K562 (cell line): Measurements from ENCODE around the gene CUL9. TPM values are rescaled to one million over a fixed set of nuclear protein-coding genes. Genes with fewer than 3 reads are reported as not detected.

Source experiments
- CREB1 ChIP-seq, 2 experiments: sonication (generic) in 1 of 2; formaldehyde crosslinking in 1 of 2; IDR thresholded peaks; 2 replicates each; pipeline versions ENCODE4 v1.6.1 to v1.8.0; 2012 to 2022; ENCODE audit warnings: inconsistent platforms in 1 of 2, mild to moderate bottlenecking in 1 of 2, missing genetic modification reagents in 1 of 2, moderate library complexity in 1 of 2
- HDGF ChIP-seq: fragments of 450-650 bp; IDR thresholded peaks from 2 replicates; pipeline ENCODE4 v1.6.1; 2016
- KAT2B ChIP-seq: IDR thresholded peaks from one replicate; pipeline ENCODE4 v1.6.1; 2012; ENCODE audit warnings: low read depth, mild to moderate bottlenecking, control low read depth, inconsistent platforms, low read length, moderate library complexity
- NUFIP1 ChIP-seq: fragments of 450-650 bp; IDR thresholded peaks from 2 replicates; pipeline ENCODE4 v1.6.1; 2018; ENCODE audit not compliant: partially characterized antibody
- RBM14 ChIP-seq: fragments of 200-400 bp; formaldehyde crosslinking; IDR thresholded peaks from 2 replicates; pipeline ENCODE4 v1.6.1; 2018; ENCODE audit warnings: low read depth, mild to moderate bottlenecking, low read length, moderate library complexity, borderline replicate concordance; ENCODE audit not compliant: insufficient read depth
- RFX5 ChIP-seq: IDR thresholded peaks from 2 replicates; pipeline ENCODE4 v1.6.1; 2011; ENCODE audit warnings: low read depth, mild to moderate bottlenecking, improper control_type of control experiment, low read length
- SMAD4 ChIP-seq: fragments of 250-450 bp; sonication (Bioruptor Pico); conservative IDR thresholded peaks from 2 replicates; pipeline ENCODE4 v1.8.0; 2021; ENCODE audit warnings: inconsistent platforms, mild to moderate bottlenecking, moderate library complexity
- SPI1 ChIP-seq: IDR thresholded peaks from 2 replicates; pipeline ENCODE4 v1.6.1; 2011; ENCODE audit warnings: low read depth, low read length, control low read depth, borderline replicate concordance
- TAF1 ChIP-seq: IDR thresholded peaks from 2 replicates; pipeline ENCODE4 v1.6.1; 2011; ENCODE audit warnings: mild to moderate bottlenecking, low read length, moderate library complexity; ENCODE audit not compliant: insufficient read depth, control insufficient read depth, severe bottlenecking; ENCODE audit errors: extremely low read depth
- ZC3H8 ChIP-seq: fragments of 450-650 bp; IDR thresholded peaks from 2 replicates; pipeline ENCODE4 v1.6.1; 2017
- ZFPM2 ChIP-seq: fragments of 250-450 bp; sonication (Bioruptor Pico); IDR thresholded peaks from 2 replicates; pipeline ENCODE4 v1.5.1; 2022; ENCODE audit warnings: mild to moderate bottlenecking
- polyA plus RNA-seq, 8 experiments: library from polyadenylated mRNA; depleted of rRNA in 4 of 8; stranded (reverse) in 5 of 8; unstranded in 3 of 8; fragments of >200 nt; fragmentation: Nextera tagmentation in 2 of 8; fragmentation: Illumina TruSeq in 1 of 8; extraction: Ambion mirVana in 2 of 8; extraction: Trizol in 1 of 8; gene quantifications; 2 replicates each; pipeline versions ENCODE4 v1.2.1 to v1.2.3, GENCODE V29; 2011 to 2014; ENCODE audit warnings: inconsistent platforms in 1 of 8, missing spikeins in 1 of 8
- total RNA-seq, 7 experiments: library from RNA; depleted of rRNA in 6 of 7; stranded (reverse); fragments of >200 nt in 6 of 7; fragmentation: Illumina TruSeq in 2 of 7; extraction: Trizol in 2 of 7; gene quantifications; 2 replicates each; pipeline versions ENCODE4 v1.2.1 to v1.2.3, GENCODE V29; 2011 to 2021; ENCODE audit warnings: low replicate concordance in 1 of 7
- TF ChIP-seq, protein P1 (sequence below): sonication (generic); formaldehyde crosslinking; IDR thresholded peaks from 2 replicates; pipeline ENCODE4 v1.8.0; 2022; ENCODE audit warnings: mild to moderate bottlenecking, missing genetic modification reagents
- TF ChIP-seq, protein P2 (sequence below), 2 experiments: fragments of 450-650 bp in 1 of 2; IDR thresholded peaks; 2 replicates each; pipeline ENCODE4 v1.6.1; 2011 to 2017; ENCODE audit warnings: low read depth in 2 of 2, antibody characterized with exemption in 1 of 2, borderline replicate concordance in 1 of 2, low read length in 1 of 2, mild to moderate bottlenecking in 1 of 2, mixed read lengths in 1 of 2; ENCODE audit not compliant: control insufficient read depth in 1 of 2
- TF ChIP-seq, protein P3 (sequence below): fragments of 450-650 bp; formaldehyde crosslinking; IDR thresholded peaks from 2 replicates; pipeline ENCODE4 v1.4.0; 2022; ENCODE audit warnings: mild to moderate bottlenecking, moderate library complexity
- TF ChIP-seq, protein P4 (sequence below): fragments of 250-450 bp; sonication (Bioruptor Pico); IDR thresholded peaks from 2 replicates; pipeline ENCODE4 v1.4.0; 2020; ENCODE audit warnings: mild to moderate bottlenecking, moderate library complexity

The CUL9 gene
- total and polyA plus RNA-seq, 9 of the 15 experiments (the other 6 are each of a cell fraction or from before 2014, with no cell fraction given) = 0.50 to 20.7 (median 6.6) TPM

DNA sequence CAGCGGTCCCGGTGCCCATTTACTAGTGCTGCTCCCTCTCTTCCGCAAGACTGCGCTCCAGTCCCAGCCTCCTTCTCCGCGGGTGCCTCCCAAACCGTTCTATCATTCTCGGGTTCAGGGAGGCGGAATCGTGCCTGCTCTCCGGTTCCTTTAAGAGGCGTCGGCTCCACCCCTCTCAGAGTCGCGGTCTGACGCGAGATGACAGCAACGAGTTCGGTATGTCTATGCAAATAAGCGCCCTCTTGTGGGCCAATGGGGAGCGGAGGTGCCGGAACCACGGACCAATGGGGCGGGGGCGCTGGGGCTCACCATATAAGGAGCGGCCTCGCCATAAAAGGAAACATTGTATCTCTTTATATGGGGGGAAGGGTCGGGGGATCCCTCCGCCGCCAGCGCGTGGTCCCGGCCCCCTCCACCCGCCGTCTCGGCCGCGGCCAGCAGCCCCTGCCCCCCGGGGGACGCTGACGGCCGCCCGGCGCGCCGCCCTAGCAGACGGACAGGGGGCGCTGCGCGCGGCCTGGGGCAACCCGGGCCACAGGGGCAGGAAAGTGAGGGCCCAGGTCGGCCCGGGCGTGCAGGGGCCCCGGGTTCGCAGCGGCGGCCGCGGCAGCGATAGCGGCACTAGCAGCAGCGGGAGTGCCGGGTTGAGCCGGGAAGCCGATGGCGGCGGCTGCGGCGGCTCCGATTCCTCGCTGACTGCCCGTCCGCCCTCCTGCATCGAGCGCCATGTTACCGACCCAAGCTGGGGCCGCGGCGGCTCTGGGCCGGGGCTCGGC is 10.9 kb upstream of the CUL9 start, which contains the start of gene SRF (continued):
- TF ChIP-seq RBM14 (no peak), ZC3H8 (no peak), KAT2B (no peak), HDGF (no peak), SPI1 (no peak), TAF1 (peak; percentile 56), RFX5 (no peak), NUFIP1 (no peak), SMAD4 (CRISPR knock-in tag) (peak; percentile 98), CREB1 (IDR thresholded peaks at IDR 0.05) (peak; percentile 85), CREB1 (CRISPR knock-in tag; IDR thresholded peaks at IDR 0.05) (peak; percentile 82), ZFPM2 (CRISPR knock-in tag) (peak; percentile 72; the same call in 1 of the 2 replicates)
- TF ChIP-seq, protein P1, sequence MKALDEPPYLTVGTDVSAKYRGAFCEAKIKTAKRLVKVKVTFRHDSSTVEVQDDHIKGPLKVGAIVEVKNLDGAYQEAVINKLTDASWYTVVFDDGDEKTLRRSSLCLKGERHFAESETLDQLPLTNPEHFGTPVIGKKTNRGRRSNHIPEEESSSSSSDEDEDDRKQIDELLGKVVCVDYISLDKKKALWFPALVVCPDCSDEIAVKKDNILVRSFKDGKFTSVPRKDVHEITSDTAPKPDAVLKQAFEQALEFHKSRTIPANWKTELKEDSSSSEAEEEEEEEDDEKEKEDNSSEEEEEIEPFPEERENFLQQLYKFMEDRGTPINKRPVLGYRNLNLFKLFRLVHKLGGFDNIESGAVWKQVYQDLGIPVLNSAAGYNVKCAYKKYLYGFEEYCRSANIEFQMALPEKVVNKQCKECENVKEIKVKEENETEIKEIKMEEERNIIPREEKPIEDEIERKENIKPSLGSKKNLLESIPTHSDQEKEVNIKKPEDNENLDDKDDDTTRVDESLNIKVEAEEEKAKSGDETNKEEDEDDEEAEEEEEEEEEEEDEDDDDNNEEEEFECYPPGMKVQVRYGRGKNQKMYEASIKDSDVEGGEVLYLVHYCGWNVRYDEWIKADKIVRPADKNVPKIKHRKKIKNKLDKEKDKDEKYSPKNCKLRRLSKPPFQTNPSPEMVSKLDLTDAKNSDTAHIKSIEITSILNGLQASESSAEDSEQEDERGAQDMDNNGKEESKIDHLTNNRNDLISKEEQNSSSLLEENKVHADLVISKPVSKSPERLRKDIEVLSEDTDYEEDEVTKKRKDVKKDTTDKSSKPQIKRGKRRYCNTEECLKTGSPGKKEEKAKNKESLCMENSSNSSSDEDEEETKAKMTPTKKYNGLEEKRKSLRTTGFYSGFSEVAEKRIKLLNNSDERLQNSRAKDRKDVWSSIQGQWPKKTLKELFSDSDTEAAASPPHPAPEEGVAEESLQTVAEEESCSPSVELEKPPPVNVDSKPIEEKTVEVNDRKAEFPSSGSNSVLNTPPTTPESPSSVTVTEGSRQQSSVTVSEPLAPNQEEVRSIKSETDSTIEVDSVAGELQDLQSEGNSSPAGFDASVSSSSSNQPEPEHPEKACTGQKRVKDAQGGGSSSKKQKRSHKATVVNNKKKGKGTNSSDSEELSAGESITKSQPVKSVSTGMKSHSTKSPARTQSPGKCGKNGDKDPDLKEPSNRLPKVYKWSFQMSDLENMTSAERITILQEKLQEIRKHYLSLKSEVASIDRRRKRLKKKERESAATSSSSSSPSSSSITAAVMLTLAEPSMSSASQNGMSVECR (CRISPR knock-in tag) = peak; percentile 64
- TF ChIP-seq, protein P2, sequence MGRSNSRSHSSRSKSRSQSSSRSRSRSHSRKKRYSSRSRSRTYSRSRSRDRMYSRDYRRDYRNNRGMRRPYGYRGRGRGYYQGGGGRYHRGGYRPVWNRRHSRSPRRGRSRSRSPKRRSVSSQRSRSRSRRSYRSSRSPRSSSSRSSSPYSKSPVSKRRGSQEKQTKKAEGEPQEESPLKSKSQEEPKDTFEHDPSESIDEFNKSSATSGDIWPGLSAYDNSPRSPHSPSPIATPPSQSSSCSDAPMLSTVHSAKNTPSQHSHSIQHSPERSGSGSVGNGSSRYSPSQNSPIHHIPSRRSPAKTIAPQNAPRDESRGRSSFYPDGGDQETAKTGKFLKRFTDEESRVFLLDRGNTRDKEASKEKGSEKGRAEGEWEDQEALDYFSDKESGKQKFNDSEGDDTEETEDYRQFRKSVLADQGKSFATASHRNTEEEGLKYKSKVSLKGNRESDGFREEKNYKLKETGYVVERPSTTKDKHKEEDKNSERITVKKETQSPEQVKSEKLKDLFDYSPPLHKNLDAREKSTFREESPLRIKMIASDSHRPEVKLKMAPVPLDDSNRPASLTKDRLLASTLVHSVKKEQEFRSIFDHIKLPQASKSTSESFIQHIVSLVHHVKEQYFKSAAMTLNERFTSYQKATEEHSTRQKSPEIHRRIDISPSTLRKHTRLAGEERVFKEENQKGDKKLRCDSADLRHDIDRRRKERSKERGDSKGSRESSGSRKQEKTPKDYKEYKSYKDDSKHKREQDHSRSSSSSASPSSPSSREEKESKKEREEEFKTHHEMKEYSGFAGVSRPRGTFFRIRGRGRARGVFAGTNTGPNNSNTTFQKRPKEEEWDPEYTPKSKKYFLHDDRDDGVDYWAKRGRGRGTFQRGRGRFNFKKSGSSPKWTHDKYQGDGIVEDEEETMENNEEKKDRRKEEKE (IDR thresholded peaks at IDR 0.05; ENCODE audit: borderline replicate concordance in 1 of 2, control insufficient read depth in 1 of 2, low read depth in 2 of 2, low read length in 1 of 2) = peak in 1 of 2 experiments; percentile 80; a peak in 1 of 4 replicates
- TF ChIP-seq, protein P3, sequence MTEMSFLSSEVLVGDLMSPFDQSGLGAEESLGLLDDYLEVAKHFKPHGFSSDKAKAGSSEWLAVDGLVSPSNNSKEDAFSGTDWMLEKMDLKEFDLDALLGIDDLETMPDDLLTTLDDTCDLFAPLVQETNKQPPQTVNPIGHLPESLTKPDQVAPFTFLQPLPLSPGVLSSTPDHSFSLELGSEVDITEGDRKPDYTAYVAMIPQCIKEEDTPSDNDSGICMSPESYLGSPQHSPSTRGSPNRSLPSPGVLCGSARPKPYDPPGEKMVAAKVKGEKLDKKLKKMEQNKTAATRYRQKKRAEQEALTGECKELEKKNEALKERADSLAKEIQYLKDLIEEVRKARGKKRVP = 0 out of 2 replicates have a peak, but pooled peaks have one; percentile 21
- TF ChIP-seq, protein P4, sequence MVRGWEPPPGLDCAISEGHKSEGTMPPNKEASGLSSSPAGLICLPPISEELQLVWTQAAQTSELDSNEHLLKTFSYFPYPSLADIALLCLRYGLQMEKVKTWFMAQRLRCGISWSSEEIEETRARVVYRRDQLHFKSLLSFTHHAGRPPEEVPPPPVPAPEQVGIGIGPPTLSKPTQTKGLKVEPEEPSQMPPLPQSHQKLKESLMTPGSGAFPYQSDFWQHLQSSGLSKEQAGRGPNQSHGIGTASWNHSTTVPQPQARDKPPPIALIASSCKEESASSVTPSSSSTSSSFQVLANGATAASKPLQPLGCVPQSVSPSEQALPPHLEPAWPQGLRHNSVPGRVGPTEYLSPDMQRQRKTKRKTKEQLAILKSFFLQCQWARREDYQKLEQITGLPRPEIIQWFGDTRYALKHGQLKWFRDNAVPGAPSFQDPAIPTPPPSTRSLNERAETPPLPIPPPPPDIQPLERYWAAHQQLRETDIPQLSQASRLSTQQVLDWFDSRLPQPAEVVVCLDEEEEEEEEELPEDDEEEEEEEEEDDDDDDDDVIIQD (CRISPR knock-in tag) = no peak
